HepG2 (cell line): ENCODE results near the gene AKR7A3. TPM values are rescaled to one million over a fixed set of nuclear protein-coding genes. Genes with fewer than 3 reads are reported as not detected.

Source experiments
- KAT8 ChIP-seq: IDR thresholded peaks from 2 replicates; pipeline ENCODE4 v1.6.1; 2016; ENCODE audit warnings: missing genetic modification reagents, missing compliant biosample characterization
- KDM2A ChIP-seq: sonication (generic); formaldehyde crosslinking; IDR thresholded peaks from 2 replicates; pipeline ENCODE4 v1.4.0; 2020; ENCODE audit warnings: low read depth, missing genetic modification reagents, borderline replicate concordance
- NAIF1 ChIP-seq: sonication (generic); formaldehyde crosslinking; IDR thresholded peaks from 2 replicates; pipeline ENCODE4 v1.5.0; 2020; ENCODE audit warnings: mild to moderate bottlenecking, missing genetic modification reagents, borderline replicate concordance
- PHF5A ChIP-seq: IDR thresholded peaks from one replicate; pipeline ENCODE4 v1.6.1; 2018; ENCODE audit warnings: low read depth, missing genetic modification reagents; ENCODE audit not compliant: unreplicated experiment
- RXRB ChIP-seq: IDR thresholded peaks from 2 replicates; pipeline ENCODE4 v1.6.1; 2016; ENCODE audit warnings: borderline replicate concordance, missing genetic modification reagents, missing compliant biosample characterization
- SUZ12 ChIP-seq: fragments of 150-350 bp; IDR thresholded peaks from 2 replicates; pipeline ENCODE4 v1.6.1; 2014; ENCODE audit warnings: low read depth, low read length
- YY1 ChIP-seq: IDR thresholded peaks from 2 replicates; pipeline ENCODE4 v1.6.1; 2011; ENCODE audit warnings: low read length, low read depth, moderate library complexity, mild to moderate bottlenecking; ENCODE audit not compliant: insufficient read depth, insufficient replicate concordance
- ZFP37 ChIP-seq: sonication (generic); formaldehyde crosslinking; IDR thresholded peaks from 2 replicates; pipeline ENCODE4 v1.4.0; 2020; ENCODE audit warnings: missing genetic modification reagents, borderline replicate concordance
- ZNF317 ChIP-seq: sonication (generic); formaldehyde crosslinking; IDR thresholded peaks from 2 replicates; pipeline ENCODE4 v1.5.0; 2020; ENCODE audit warnings: mild to moderate bottlenecking, missing genetic modification reagents
- ZNF326 ChIP-seq: sonication (generic); formaldehyde crosslinking; IDR thresholded peaks from 2 replicates; pipeline ENCODE4 v1.4.0; 2020; ENCODE audit warnings: missing genetic modification reagents, borderline replicate concordance
- ZNF33B ChIP-seq: sonication (generic); formaldehyde crosslinking; IDR thresholded peaks from 2 replicates; pipeline ENCODE4 v1.5.1; 2020; ENCODE audit warnings: mild to moderate bottlenecking, missing genetic modification reagents
- ZNF34 ChIP-seq: sonication (generic); formaldehyde crosslinking; IDR thresholded peaks from 2 replicates; pipeline ENCODE4 v1.4.0; 2020; ENCODE audit warnings: mild to moderate bottlenecking, missing genetic modification reagents, borderline replicate concordance
- ZNF589 ChIP-seq: sonication (generic); formaldehyde crosslinking; conservative IDR thresholded peaks from 2 replicates; pipeline ENCODE4 v1.8.0; 2022; ENCODE audit warnings: mild to moderate bottlenecking, moderate library complexity, missing genetic modification reagents
- ZNF598 ChIP-seq: sonication (generic); formaldehyde crosslinking; IDR thresholded peaks from 2 replicates; pipeline ENCODE4 v1.5.1; 2020; ENCODE audit warnings: mild to moderate bottlenecking, missing genetic modification reagents, borderline replicate concordance
- polyA plus RNA-seq, 8 experiments: library from polyadenylated mRNA; depleted of rRNA in 3 of 8; stranded (reverse) in 7 of 8; unstranded in 1 of 8; fragments of >200 nt; fragmentation: Illumina TruSeq in 4 of 8; extraction: Trizol in 4 of 8; gene quantifications; 2 replicates each; pipeline versions ENCODE4 v1.2.1 to v1.2.3, GENCODE V29; 2011 to 2016; ENCODE audit warnings: low read depth in 4 of 8, missing spikeins in 1 of 8, mixed read lengths in 1 of 8; ENCODE audit not compliant: insufficient read depth in 1 of 8
- total RNA-seq, 5 experiments: library from RNA; depleted of rRNA; stranded (reverse); fragments of >200 nt; fragmentation: Illumina TruSeq; extraction: Trizol; gene quantifications; 2 replicates each; pipeline ENCODE4 v1.2.3, GENCODE V29; 2016; ENCODE audit warnings: low read depth in 1 of 5
- TF ChIP-seq, protein P1 (sequence below): sonication (generic); formaldehyde crosslinking; IDR thresholded peaks from 2 replicates; pipeline ENCODE4 v1.4.0; 2020; ENCODE audit warnings: missing genetic modification reagents, mild to moderate bottlenecking, borderline replicate concordance
- TF ChIP-seq, protein P2 (sequence below): sonication (generic); formaldehyde crosslinking; IDR thresholded peaks from 2 replicates; pipeline ENCODE4 v1.4.0; 2020; ENCODE audit warnings: missing genetic modification reagents
- TF ChIP-seq, protein P3 (sequence below): sonication (generic); formaldehyde crosslinking; IDR thresholded peaks from 2 replicates; pipeline ENCODE4 v1.8.0; 2022; ENCODE audit warnings: missing genetic modification reagents, mild to moderate bottlenecking, inconsistent platforms, borderline replicate concordance

The AKR7A3 gene
- total and polyA plus RNA-seq, 2 of the 13 experiments (the other 11 are each of a cell fraction or from before 2014, with no cell fraction given) = 0.58 to 1.00 TPM

DNA sequence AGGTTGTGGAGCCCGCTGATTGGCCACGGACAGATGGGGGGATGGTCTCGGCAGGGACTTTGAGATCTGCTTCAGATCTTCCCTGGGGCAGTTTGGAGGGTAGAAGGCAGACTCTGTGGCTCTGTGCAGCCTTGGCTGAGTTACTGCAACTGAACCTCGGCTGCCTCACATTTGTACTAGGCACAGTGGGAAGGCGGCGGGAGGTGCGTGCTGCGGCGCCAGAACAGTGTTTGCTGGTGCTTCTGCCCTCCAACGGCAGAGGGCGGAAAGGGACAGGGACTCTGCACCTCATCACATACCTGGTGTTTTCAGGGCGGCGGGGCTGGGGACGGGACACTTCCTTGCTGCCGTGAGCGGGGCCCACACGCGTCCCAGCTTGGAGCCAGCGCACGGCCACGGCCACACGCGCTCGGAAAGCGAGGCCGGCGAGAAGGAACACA is 49.8 kb upstream of the AKR7A3 start (continued):
- TF ChIP-seq ZNF33B (CRISPR knock-in tag) (peak; percentile 73; the same call in 1 of the 2 replicates), RXRB (0 out of 2 replicates have a peak, but pooled peaks have one; percentile 9), ZNF34 (no peak), ZNF598 (CRISPR knock-in tag) (0 out of 2 replicates have a peak, but pooled peaks have one; percentile 34), ZFP37 (no peak), SUZ12 (no peak), KAT8 (CRISPR knock-in tag) (no peak), NAIF1 (CRISPR knock-in tag) (peak; percentile 59; the same call in 1 of the 2 replicates), YY1 (peak; percentile 20), PHF5A (peak; percentile 65), ZNF589 (CRISPR knock-in tag) (no peak), KDM2A (CRISPR knock-in tag) (peak; percentile 61; the same call in 1 of the 2 replicates), ZNF326 (CRISPR knock-in tag) (no peak), ZNF317 (CRISPR knock-in tag) (no peak)
- TF ChIP-seq, protein P1, sequence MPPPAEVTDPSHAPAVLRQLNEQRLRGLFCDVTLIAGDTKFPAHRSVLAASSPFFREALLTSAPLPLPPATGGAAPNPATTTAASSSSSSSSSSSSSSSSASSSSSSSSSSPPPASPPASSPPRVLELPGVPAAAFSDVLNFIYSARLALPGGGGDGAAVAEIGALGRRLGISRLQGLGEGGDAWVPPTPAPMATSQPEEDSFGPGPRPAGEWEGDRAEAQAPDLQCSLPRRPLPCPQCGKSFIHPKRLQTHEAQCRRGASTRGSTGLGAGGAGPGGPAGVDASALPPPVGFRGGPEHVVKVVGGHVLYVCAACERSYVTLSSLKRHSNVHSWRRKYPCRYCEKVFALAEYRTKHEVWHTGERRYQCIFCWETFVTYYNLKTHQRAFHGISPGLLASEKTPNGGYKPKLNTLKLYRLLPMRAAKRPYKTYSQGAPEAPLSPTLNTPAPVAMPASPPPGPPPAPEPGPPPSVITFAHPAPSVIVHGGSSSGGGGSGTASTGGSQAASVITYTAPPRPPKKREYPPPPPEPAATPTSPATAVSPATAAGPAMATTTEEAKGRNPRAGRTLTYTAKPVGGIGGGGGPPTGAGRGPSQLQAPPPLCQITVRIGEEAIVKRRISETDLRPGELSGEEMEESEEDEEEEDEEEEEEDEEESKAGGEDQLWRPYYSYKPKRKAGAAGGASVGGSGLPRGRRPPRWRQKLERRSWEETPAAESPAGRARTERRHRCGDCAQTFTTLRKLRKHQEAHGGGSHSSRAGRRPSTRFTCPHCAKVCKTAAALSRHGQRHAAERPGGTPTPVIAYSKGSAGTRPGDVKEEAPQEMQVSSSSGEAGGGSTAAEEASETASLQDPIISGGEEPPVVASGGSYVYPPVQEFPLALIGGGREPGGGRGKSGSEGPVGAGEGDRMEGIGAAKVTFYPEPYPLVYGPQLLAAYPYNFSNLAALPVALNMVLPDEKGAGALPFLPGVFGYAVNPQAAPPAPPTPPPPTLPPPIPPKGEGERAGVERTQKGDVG (CRISPR knock-in tag) = no peak
- TF ChIP-seq, protein P2, sequence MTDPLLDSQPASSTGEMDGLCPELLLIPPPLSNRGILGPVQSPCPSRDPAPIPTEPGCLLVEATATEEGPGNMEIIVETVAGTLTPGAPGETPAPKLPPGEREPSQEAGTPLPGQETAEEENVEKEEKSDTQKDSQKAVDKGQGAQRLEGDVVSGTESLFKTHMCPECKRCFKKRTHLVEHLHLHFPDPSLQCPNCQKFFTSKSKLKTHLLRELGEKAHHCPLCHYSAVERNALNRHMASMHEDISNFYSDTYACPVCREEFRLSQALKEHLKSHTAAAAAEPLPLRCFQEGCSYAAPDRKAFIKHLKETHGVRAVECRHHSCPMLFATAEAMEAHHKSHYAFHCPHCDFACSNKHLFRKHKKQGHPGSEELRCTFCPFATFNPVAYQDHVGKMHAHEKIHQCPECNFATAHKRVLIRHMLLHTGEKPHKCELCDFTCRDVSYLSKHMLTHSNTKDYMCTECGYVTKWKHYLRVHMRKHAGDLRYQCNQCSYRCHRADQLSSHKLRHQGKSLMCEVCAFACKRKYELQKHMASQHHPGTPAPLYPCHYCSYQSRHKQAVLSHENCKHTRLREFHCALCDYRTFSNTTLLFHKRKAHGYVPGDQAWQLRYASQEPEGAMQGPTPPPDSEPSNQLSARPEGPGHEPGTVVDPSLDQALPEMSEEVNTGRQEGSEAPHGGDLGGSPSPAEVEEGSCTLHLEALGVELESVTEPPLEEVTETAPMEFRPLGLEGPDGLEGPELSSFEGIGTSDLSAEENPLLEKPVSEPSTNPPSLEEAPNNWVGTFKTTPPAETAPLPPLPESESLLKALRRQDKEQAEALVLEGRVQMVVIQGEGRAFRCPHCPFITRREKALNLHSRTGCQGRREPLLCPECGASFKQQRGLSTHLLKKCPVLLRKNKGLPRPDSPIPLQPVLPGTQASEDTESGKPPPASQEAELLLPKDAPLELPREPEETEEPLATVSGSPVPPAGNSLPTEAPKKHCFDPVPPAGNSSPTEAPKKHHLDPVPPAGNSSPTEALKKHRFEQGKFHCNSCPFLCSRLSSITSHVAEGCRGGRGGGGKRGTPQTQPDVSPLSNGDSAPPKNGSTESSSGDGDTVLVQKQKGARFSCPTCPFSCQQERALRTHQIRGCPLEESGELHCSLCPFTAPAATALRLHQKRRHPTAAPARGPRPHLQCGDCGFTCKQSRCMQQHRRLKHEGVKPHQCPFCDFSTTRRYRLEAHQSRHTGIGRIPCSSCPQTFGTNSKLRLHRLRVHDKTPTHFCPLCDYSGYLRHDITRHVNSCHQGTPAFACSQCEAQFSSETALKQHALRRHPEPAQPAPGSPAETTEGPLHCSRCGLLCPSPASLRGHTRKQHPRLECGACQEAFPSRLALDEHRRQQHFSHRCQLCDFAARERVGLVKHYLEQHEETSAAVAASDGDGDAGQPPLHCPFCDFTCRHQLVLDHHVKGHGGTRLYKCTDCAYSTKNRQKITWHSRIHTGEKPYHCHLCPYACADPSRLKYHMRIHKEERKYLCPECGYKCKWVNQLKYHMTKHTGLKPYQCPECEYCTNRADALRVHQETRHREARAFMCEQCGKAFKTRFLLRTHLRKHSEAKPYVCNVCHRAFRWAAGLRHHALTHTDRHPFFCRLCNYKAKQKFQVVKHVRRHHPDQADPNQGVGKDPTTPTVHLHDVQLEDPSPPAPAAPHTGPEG (CRISPR knock-in tag) = no peak
- TF ChIP-seq, protein P3, sequence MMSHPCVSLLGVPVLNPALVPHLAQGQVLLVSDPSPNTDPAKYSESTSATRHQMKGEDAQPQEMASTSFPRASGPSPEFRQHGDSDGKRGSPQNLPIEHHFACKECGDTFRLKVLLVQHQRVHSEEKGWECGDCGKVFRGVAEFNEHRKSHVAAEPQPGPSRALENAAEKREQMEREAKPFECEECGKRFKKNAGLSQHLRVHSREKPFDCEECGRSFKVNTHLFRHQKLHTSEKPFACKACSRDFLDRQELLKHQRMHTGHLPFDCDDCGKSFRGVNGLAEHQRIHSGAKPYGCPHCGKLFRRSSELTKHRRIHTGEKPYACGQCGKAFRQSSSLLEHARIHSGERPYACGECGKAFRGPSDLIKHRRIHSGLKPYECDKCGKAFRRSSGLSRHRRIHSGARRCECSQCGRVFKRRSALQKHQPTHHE (CRISPR knock-in tag) = no peak
